Esophagus muscularis mucosa (tissue), 3 donors: ENCODE results near the gene GALNT2.

Source experiments
- POLR2A ChIP-seq: fragments of 450-650 bp; IDR thresholded peaks from one replicate; pipeline ENCODE4 v1.6.1; 2017; ENCODE audit warnings: antibody characterized with exemption, moderate library complexity, mild to moderate bottlenecking, low read depth
- TF ChIP-seq, protein P1 (sequence below), 3 experiments: fragments of 200-600 bp in 2 of 3; fragments of 450-650 bp in 1 of 3; sonication (generic) in 2 of 3; IDR thresholded peaks; one replicate each; pipeline ENCODE4 v1.5.1; 2017 to 2019; ENCODE audit warnings: antibody characterized with exemption in 3 of 3, mild to moderate bottlenecking in 2 of 3, moderate library complexity in 1 of 3

DNA sequence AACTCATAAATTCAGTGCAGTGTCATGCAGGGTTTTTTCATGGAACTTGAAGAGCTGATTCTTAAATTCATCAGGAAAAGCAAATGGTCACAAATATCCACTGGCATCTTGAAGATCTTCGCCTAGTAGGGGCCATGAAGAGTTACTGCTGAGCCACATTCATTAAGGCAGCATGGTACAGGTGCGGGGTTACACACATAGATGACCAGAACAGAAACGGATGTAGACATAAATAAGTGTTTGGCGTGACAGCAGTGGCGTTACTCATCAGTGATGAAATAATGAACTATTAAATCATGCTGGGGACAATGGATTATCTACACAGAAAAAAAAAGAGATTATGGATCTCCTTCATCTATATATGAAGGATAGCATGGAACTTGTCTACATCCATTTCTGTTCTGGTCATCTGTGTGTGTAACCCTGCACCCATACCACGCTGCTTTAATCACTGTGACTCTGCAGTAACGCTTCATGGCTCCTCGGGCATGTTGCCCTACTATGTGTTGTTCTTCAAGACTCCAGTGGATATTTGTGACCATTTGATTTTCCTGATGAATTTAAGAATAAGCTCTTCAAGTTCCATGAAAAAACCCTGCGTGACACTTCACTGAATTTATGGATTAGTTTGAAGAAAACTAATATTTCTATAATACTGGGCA lies 161.3 kb downstream of the GALNT2 start:
- TF ChIP-seq, protein P1, sequence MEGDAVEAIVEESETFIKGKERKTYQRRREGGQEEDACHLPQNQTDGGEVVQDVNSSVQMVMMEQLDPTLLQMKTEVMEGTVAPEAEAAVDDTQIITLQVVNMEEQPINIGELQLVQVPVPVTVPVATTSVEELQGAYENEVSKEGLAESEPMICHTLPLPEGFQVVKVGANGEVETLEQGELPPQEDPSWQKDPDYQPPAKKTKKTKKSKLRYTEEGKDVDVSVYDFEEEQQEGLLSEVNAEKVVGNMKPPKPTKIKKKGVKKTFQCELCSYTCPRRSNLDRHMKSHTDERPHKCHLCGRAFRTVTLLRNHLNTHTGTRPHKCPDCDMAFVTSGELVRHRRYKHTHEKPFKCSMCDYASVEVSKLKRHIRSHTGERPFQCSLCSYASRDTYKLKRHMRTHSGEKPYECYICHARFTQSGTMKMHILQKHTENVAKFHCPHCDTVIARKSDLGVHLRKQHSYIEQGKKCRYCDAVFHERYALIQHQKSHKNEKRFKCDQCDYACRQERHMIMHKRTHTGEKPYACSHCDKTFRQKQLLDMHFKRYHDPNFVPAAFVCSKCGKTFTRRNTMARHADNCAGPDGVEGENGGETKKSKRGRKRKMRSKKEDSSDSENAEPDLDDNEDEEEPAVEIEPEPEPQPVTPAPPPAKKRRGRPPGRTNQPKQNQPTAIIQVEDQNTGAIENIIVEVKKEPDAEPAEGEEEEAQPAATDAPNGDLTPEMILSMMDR (IDR thresholded peaks at IDR 0.05), result no peak
- no peak for TF ChIP-seq POLR2A
